Erythroblast (primary cell): ENCODE measurements around the gene ZNF763.

Experiments used
- GATA1 ChIP-seq: IDR thresholded peaks from 2 replicates; pipeline ENCODE4 v1.6.1; 2011; ENCODE audit warnings: low read depth, mild to moderate bottlenecking, control low read depth, low read length, moderate library complexity
- POLR2A ChIP-seq: IDR thresholded peaks from 2 replicates; pipeline ENCODE4 v1.6.1; 2011; ENCODE audit warnings: mild to moderate bottlenecking, low read length

- TF ChIP-seq POLR2A (no peak), GATA1 (no peak)
Measured at GRCh38 chr19:11982526-11982925, 17.7 kb downstream of the ZNF763 start.
